ENCODE data around the gene ELF2.
A peak's percentile ranks its signal among the peaks of the same experiment; 100 is the strongest.
"Not testable (repeated sequence)": the region's sequence is repeated elsewhere in the genome, so short reads cannot be mapped to it uniquely, and the experiment has no call there.

The ELF2 gene

DNA sequence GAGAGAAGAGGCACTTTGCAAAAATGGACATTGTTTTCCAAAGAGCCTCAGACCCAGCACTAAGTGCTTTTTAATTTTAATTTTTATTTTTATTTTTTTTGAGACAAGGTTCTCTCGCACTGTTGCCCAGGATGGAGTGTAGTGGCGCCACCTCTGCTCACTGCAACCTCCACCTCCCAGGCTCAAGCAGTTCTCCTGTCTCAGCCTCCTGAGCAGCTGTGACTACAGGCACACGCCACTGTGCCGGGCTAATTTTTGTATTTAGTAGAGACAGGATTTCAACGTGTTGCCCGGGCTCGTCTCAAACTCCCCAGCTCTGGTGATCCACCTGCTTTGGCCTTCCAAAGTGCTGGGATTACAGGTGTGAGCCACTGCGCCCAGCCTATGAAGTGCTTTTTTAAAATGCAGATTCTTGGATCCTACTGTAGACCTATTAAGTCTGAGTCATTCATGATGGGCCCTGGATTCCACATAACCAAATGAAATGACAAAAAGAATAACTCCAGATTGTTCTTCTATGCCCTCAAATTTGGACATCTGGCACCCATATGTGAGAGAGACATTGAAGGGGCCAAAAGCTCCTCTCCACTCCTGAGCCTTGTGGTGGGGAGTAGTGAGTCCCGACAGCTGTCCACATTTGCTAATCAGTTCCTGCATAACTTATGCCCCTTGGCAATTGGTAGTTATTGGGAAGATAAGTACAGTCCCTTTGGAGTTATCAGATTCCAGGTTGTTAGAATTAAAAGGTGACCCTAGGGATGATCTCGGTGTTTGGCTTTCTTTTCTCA lies 157.9 kb downstream of the ELF2 start:
- no peak for DNase-seq (ENCODE audit: low spot score)

DNA sequence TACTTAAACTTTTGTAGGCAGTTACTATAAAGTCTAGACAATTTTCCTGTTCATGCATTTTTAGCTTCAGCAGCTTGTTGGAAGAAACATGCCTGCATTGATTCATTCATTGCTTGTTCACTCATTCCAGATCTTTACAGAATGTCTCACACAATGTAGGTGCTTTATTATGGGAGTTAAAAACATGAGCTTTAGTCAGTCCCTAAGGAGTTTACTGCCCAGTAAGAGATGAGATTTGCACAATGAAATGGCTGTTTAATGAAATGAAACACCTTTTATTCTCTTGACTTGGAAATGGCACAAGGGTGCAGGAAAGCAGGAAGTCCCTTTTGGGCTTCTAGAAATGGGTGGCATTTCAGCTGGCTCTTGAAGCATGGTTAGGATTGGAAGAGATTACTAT lies 158.5 kb downstream of the ELF2 start:
- no peak for DNase-seq (ENCODE audit: low spot score)

DNA sequence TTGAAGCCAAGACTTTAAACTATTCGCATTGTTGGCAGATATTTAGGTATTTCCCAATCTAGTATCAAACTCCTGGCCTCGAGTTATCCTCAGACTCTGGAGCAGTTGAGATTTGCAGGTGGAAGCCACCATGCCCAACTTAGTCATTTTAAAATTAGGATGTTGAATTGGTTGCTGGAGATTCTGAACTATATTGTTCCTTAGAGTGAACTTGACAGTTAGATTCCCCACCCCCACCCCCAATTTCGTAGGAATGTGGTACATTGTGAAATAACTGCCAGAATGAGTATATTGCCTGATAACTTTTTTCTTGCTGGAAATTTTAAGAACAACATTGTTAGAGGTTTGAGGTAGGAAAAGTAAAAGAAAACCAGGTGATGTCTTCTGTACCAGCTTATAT lies 159.2 kb downstream of the ELF2 start:
- DNase-seq (ENCODE audit: low spot score) = no peak

DNA sequence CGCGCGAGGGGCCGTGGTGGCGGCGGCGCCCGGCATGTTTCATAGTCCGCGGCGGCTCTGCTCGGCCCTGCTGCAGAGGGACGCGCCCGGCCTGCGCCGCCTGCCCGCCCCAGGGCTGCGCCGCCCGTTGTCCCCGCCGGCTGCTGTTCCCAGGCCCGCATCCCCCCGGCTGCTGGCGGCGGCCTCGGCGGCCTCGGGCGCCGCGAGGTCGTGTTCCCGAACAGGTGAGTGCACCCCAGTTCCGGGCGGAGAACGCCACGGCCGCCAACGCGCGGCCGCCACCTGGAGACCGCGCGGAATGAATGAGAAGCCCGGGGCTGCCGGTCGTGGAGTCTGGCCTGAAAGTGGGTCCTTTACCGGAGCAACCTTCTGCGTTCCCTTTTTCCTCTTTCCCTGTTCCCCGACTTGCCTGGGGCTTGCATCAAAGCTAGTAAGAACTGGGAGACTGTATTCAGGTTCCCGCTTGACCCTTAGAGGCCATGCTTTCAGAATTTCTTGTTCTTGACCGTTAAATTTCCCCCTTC lies 161.0 kb downstream of the ELF2 start:
- peak; percentile 66 for DNase-seq (ENCODE audit: low spot score)

DNA sequence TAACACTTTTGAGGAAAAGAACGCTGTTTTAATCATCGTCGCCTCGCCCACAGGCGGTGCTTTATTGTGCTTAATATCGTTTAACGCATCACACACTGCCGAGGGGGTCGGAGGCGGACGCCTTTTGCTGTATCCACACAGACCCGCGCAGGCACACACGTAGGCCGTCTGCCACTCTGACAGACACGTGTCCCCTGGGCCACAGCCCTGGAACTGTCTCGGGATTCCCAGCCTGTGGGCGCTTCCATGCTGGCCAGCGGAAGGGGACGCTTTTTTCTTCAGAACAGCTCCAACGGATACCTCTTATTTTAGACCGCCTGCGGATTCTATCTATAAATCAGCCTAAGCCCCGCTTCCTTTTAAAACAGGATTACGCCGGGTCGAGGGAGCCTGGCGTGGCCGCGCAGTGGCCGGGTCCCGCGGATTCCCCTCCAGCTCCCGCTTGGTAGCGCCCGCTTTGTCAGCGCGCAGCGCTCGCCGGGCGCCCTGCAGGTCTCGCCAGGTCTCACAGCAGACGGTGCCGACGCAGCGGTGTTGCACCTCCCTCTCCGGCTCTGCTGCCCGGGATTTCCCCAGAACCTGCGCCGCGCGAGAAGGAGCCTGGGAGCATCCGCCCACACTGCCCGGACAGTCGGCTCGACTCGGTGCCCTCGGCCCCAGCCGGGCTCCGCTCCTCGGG lies 161.6 kb downstream of the ELF2 start, which contains the start of gene NOCT:
TSS of gene NOCT (plus strand) at position 513 of the 679 bp plus-strand sequence. CDS start 201 bp downstream, outside the sequence.
- peak; percentile 92 for DNase-seq (ENCODE audit: low spot score)

DNA sequence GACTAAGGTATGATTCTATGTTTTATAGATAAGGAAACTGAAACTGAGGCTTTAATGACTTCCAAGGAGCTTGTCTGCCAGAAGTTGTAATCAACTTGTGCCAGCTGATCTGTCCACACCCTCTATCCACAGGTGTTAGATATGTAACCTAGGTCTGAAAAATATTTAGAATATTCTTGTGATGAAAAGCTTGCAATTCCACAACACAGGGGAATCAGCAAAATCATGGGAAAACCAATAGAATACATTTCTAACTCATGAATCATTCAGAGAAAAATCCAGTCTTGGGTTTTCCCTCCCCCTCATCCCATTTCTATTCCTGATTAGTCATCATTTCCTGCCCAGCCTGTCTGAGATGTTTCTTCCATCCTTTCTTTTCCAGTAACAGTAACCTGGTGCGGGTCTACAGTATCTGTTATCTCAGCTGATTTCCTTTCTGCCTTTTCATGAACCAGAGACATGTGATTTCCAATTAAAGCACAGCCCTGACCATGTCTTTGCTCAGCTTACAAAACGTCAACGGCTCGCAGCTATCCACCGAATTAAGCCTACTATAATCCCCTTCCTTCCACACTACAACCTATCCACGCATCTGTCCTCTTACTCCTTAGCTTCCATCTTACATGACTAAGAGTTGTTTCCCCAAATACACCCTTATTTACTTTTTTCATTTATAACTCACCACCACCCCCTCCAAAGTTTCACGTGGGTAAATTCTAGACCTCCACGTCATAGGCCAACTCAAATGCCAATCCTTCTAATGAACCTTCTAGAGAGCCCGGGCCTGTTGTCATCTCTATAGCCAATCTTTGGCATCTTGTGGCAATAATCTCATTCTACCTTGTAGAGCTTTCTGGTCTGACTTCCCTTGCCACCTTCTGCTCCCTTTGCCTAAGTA lies 162.4 kb downstream of the ELF2 start:
- no peak for DNase-seq (ENCODE audit: low spot score)

DNA sequence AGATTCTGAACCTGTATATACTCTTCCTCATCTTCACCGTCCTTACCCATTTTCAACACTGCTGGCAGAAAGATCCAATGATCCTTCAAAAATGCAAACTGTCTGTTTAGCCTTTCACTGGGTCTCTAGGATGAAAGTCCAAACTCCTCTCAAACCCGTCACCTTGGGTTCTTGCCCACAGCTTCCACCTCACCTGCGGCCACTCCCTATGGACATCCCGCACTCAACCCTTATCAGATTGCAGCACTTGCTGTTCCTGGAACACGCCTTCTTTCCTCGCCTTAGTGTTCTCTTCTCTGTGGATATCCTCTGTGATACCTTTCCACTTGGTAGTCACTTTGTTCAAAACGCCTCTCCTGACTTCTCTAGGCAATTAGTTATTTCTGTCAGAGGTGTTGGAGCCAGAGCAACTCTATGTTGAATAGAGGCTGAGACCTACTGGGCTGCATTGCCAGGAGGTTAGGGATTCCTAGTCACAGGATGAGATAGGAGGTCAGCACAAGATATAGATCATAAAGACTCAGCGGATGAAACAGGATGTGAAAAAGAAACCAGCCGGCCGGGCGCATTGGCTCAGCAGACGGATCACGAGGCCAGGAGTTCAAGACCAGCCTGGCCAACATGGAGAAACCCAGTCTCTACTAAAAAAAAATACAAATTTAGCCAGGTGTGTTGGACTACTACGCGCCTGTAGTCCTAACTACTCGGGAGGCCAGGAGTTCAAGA lies 165.6 kb downstream of the ELF2 start:
- DNase-seq (ENCODE audit: low spot score) = no peak

DNA sequence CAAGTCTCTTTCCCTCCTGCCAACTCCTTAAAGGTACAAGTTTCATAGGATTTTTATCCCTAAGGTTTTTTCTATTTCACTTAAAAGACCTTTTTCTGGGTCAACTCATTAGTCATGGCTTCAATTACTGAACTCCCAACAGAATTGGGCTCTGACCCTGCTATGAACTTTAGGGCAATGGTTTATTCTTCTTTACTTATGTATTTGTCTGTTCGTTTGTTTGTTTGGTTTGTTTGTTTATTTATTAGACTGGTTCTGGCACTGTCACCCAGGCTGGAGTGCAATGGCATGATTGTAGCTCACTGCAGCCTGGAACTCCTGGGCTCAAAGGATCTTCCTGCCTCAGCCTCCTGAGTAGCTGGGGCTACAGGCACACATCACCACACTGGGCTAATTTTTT lies 167.3 kb downstream of the ELF2 start:
- DNase-seq (ENCODE audit: low spot score) = no peak

DNA sequence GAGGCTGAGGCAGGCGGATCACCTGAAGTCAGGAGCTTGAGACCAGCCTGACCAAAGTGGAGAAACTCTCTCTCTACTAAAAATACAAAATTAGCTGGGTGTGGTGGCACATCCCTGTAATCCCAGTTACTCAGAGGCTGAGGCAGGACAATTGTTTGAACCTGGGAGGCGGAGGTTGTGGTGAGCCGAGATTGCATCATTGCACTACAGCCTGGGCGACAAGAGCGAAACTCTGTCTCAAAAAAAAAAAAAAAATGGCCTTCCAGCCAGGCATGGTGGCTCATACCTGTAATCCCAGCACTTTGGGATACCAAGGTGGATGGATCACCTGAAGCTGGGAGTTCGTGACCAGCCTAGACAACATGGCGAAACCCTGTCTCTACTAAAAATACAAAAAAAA lies 168.7 kb downstream of the ELF2 start:
- not testable (repeated sequence) for DNase-seq (ENCODE audit: low spot score)

DNA sequence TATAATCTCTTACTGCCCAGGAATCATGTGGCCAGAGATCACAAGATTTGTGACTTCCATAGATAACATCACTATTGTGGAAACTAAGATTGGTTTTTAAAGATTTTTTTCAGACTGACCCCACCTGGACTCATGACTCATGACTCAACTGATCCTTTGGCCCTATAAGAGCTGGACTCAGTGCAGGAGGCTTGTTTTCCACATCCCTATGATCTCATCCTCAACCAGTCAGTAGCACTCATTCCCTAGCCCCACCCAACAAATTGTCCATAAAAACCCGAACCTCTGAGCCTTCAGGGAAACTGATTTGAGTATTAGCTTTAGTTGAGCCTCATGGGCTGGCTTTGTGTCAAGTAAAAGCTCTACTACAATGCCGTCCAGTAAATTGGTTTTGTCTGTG lies 169.4 kb downstream of the ELF2 start:
- no peak for DNase-seq (ENCODE audit: low spot score)
